IMR-90 (cell line): ENCODE measurements around the gene PROKR2. TPM values are rescaled to one million over a fixed set of nuclear protein-coding genes. Genes with fewer than 3 reads are reported as not detected.

Experiments used
- ATAC-seq: fragments of 200-7000 bp; cut with Tn5 transposase; 2 replicates; pipeline ENCODE4 v1.9.1; 2020; ENCODE audit warnings: low read depth, mild to moderate bottlenecking, moderate library complexity
- BruUV-seq: library from RNA; stranded (reverse); fragments of 400-500 nt; replicated peaks from 2 replicates; lab custom pipeline; 2021; lab: Mats Ljungman, UMichigan
- CTCF ChIA-PET: fragments of 300-600 bp; formaldehyde crosslinking; extraction: SDS; loops from one replicate; lab custom pipeline; 2021; ENCODE audit warnings: antibody characterized with exemption; lab: Yijun Ruan, JAX
- POLR2A ChIA-PET: fragments of 300-600 bp; sonication (Branson Sonifier 250); formaldehyde crosslinking; loops from one replicate; lab custom pipeline; 2022; ENCODE audit warnings: antibody characterized with exemption; ENCODE audit not compliant: unreplicated experiment; lab: Charles Lee
- DNase-seq: peaks from one replicate; pipeline ENCODE4 v3.0.0; 2013
- H2AFZ ChIP-seq: replicated peaks from 2 replicates; pipeline ENCODE3; 2013; ENCODE audit warnings: low read length, mild to moderate bottlenecking; ENCODE audit not compliant: poor library complexity
- H2AK5ac ChIP-seq: 2 replicates; pipeline ENCODE4 v1.6.1; 2013; ENCODE audit warnings: low read depth, low read length, inconsistent platforms
- H2AK9ac ChIP-seq: replicated peaks from 2 replicates; pipeline ENCODE3; 2013; ENCODE audit warnings: mild to moderate bottlenecking, low read depth, low read length, moderate library complexity; ENCODE audit not compliant: poor library complexity
- H2BK120ac ChIP-seq: 2 replicates; pipeline ENCODE4 v1.6.1; 2013; ENCODE audit warnings: low read depth, low read length, inconsistent platforms
- H2BK15ac ChIP-seq: 3 replicates; pipeline ENCODE4 v1.6.1; 2013; ENCODE audit warnings: low read depth, low read length, inconsistent platforms
- H2BK20ac ChIP-seq: 2 replicates; pipeline ENCODE4 v1.6.1; 2013; ENCODE audit warnings: low read depth, mild to moderate bottlenecking, inconsistent platforms, low read length, moderate library complexity
- H2BK5ac ChIP-seq: 2 replicates; pipeline ENCODE4 v1.6.1; 2013; ENCODE audit warnings: mild to moderate bottlenecking, low read depth, low read length, inconsistent platforms; ENCODE audit not compliant: poor library complexity, severe bottlenecking
- H3K14ac ChIP-seq: replicated peaks from 2 replicates; pipeline ENCODE4 v1.6.1; 2013; ENCODE audit warnings: low read depth, low read length, inconsistent platforms
- H3K18ac ChIP-seq: 2 replicates; pipeline ENCODE4 v1.6.1; 2013; ENCODE audit warnings: low read depth, low read length, control low read depth
- H3K23ac ChIP-seq: 2 replicates; pipeline ENCODE4 v1.6.1; 2013; ENCODE audit warnings: low read depth, low read length, inconsistent platforms
- H3K27ac ChIP-seq: 2 replicates; pipeline ENCODE4 v1.5.1; 2013; ENCODE audit warnings: mild to moderate bottlenecking, control low read depth, low read length; ENCODE audit not compliant: insufficient read depth
- H3K27me3 ChIP-seq: 2 replicates; pipeline ENCODE4 v1.6.1; 2013; ENCODE audit warnings: low read length; ENCODE audit not compliant: control insufficient read depth, insufficient read depth
- H3K36me3 ChIP-seq: 2 replicates; pipeline ENCODE4 v1.6.1; 2013; ENCODE audit warnings: low read length, mixed read lengths; ENCODE audit not compliant: control insufficient read depth, insufficient read depth
- H3K4ac ChIP-seq: 2 replicates; pipeline ENCODE4 v1.6.1; 2013; ENCODE audit warnings: low read depth, low read length, inconsistent platforms
- H3K4me1 ChIP-seq: 2 replicates; pipeline ENCODE4 v1.6.1; 2013; ENCODE audit warnings: low read length, mixed read lengths; ENCODE audit not compliant: control insufficient read depth, insufficient read depth
- H3K4me2 ChIP-seq: 2 replicates; pipeline ENCODE4 v1.6.1; 2013; ENCODE audit warnings: low read depth, mild to moderate bottlenecking, control low read depth, low read length, moderate library complexity
- H3K4me3 ChIP-seq: 2 replicates; pipeline ENCODE4 v1.5.1; 2013; ENCODE audit warnings: low read depth, mild to moderate bottlenecking, control low read depth, low read length, moderate library complexity; ENCODE audit not compliant: insufficient read depth
- H3K56ac ChIP-seq: 2 replicates; pipeline ENCODE4 v1.6.1; 2013; ENCODE audit warnings: low read length, inconsistent platforms; ENCODE audit not compliant: insufficient read depth; ENCODE audit errors: extremely low read depth
- H3K79me1 ChIP-seq, 2 experiments: 2 replicates each; pipeline ENCODE4 v1.6.1; 2013; ENCODE audit warnings: low read length in 2 of 2, inconsistent platforms in 1 of 2, low read depth in 1 of 2
- H3K9ac ChIP-seq: 2 replicates; pipeline ENCODE4 v1.6.1; 2013; ENCODE audit warnings: low read depth, low read length, control low read depth
- H3K9me1 ChIP-seq: 2 replicates; pipeline ENCODE4 v1.6.1; 2013; ENCODE audit warnings: low read length, inconsistent platforms; ENCODE audit not compliant: insufficient read depth
- H3K9me3 ChIP-seq: 2 replicates; pipeline ENCODE4 v1.6.1; 2013; ENCODE audit warnings: low read length; ENCODE audit not compliant: control insufficient read depth, insufficient read depth
- H4K20me1 ChIP-seq: 2 replicates; pipeline ENCODE4 v1.6.1; 2013; ENCODE audit warnings: low read length, inconsistent platforms; ENCODE audit not compliant: insufficient read depth
- H4K5ac ChIP-seq: 2 replicates; pipeline ENCODE4 v1.6.1; 2013; ENCODE audit warnings: mild to moderate bottlenecking, low read depth, low read length, control low read depth
- H4K8ac ChIP-seq, 2 experiments: 2 replicates each; pipeline ENCODE4 v1.6.1; 2013; ENCODE audit warnings: low read depth in 2 of 2, low read length in 2 of 2, control low read depth in 1 of 2, inconsistent platforms in 1 of 2
- H4K91ac ChIP-seq: 2 replicates; pipeline ENCODE4 v1.6.1; 2013; ENCODE audit warnings: low read depth, low read length, inconsistent platforms; ENCODE audit not compliant: insufficient read depth
- RAD21 ChIP-seq: IDR thresholded peaks from 2 replicates; pipeline ENCODE4 v1.6.1; 2012; ENCODE audit warnings: low read length, improper control_type of control experiment
- WGBS, 2 experiments: methylation state at CpG; one replicate each; pipeline versions ENCODE4 v1.1.5 to v1.1.7; 2013; ENCODE audit warnings: missing lambda C conversion rate in 2 of 2; ENCODE audit not compliant: insufficient read length in 1 of 2; ENCODE audit errors: extremely low coverage in 2 of 2; 5-methylcytosine and 5-hydroxymethylcytosine counted together
- dilution Hi-C: fragments of 300-500 bp; cut with HindIII; formaldehyde crosslinking; loops from one replicate; pipeline ENCODE4 v1.14.3; 2018; ENCODE audit warnings: low sequenced_read_pairs; ENCODE audit not compliant: unreplicated experiment
- in situ Hi-C: fragments of 300-500 bp; cut with MboI; formaldehyde crosslinking; loops from 3 replicates; pipeline ENCODE4 v1.14.3; 2019; ENCODE audit warnings: low sequenced_read_pairs, inconsistent platforms, mixed read lengths
- intact Hi-C: fragments of 100-400 bp; cut with micrococcal nuclease; formaldehyde crosslinking; loops from 2 replicates; pipeline ENCODE4 v1.10.0; 2022
- polyA plus RNA-seq, 3 experiments: library from polyadenylated mRNA; depleted of rRNA; stranded (reverse); fragments of >200 nt; gene quantifications; 2 replicates each; pipeline ENCODE4 v1.2.3, GENCODE V29; 2012; ENCODE audit warnings: low replicate concordance in 1 of 3
- total RNA-seq: library from RNA; depleted of rRNA; stranded (reverse); fragments of >200 nt; gene quantifications from 2 replicates; pipeline ENCODE4 v1.2.3, GENCODE V29; 2012

Gene PROKR2
- total and polyA plus RNA-seq, 2 of the 4 experiments (the other 2 are of a cell fraction), result not detected

GRCh38 chr20:5357946-5358345 is 41.2 kb upstream of the PROKR2 start:
- H4K20me1 ChIP-seq, result no peaks in the 10 kb centered on the region
- no peaks in the 10 kb centered on the region for H3K27me3 ChIP-seq
- H4K91ac ChIP-seq, result no peak overlapping the region
- no peak overlapping the region for H4K8ac ChIP-seq
- H3K9me3 ChIP-seq, result no peaks in the 10 kb centered on the region
- DNase-seq, result no peak
- no peak overlapping the region for H3K4ac ChIP-seq
- no peak overlapping the region for H3K56ac ChIP-seq
- H2AFZ ChIP-seq, result no peak overlapping the region
- ATAC-seq, result no peak
- H3K18ac ChIP-seq, result no peak overlapping the region
- H3K27ac ChIP-seq, result no peak overlapping the region
- no peak overlapping the region for H3K23ac ChIP-seq
- no peaks in the 10 kb centered on the region for H3K79me1 ChIP-seq
- WGBS, 2 experiments, result no CpG with 5 or more reads among the region's 2 CpGs
- no peak overlapping the region for H3K4me3 ChIP-seq
- H3K36me3 ChIP-seq, result no peaks in the 10 kb centered on the region
- H3K9me1 ChIP-seq, result no peaks in the 10 kb centered on the region
- POLR2A ChIA-PET, result no interaction called here
- in situ Hi-C loops, result no loop called here
- H2BK15ac ChIP-seq, result no peak overlapping the region
- no peak overlapping the region for H3K9ac ChIP-seq
- no peak overlapping the region for H4K5ac ChIP-seq
- intact Hi-C loops, result no loop called here
- H2BK120ac ChIP-seq, result no peak overlapping the region
- no peak overlapping the region for H3K4me2 ChIP-seq
- no peak overlapping the region for H2AK9ac ChIP-seq
- no peak overlapping the region for H3K14ac ChIP-seq
- no peak overlapping the region for H2BK20ac ChIP-seq
- no TSS peak for BruUV-seq
- TF ChIP-seq RAD21, result no peak
- dilution Hi-C loops, result no loop called here
- H2AK5ac ChIP-seq, result no peak overlapping the region
- CTCF ChIA-PET, result no interaction called here
- H3K4me1 ChIP-seq, result no peaks in the 10 kb centered on the region
- H2BK5ac ChIP-seq, result no peak overlapping the region
